HG03575 (cell line): Measurements from ENCODE around the gene SF3B4.

Experiments used
- ATAC-seq: cut with Tn5 transposase; IDR thresholded peaks from one replicate; pipeline ENCODE4 v1.9.1; 2021; ENCODE audit not compliant: unreplicated experiment, insufficient number of reproducible peaks, low FRiP score; ENCODE audit errors: extremely low read depth

Gene SF3B4

GRCh38 chr1:149936170-149936991 is 8.8 kb upstream of the SF3B4 start, which contains the start of gene MTMR11:
Gene MTMR11 (minus strand): TSS chr1:149936879. CDS start chr1:149936647, 232 bp downstream.
- no peak for ATAC-seq

GRCh38 chr1:149934356-149934755 is 6.8 kb upstream of the SF3B4 start:
- no peak for ATAC-seq

- no peak for ATAC-seq
Observed at GRCh38 chr1:149933208-149933607, 5.6 kb upstream of the SF3B4 start.

GRCh38 chr1:149932474-149932873 is 4.9 kb upstream of the SF3B4 start:
- ATAC-seq: no peak

- no peak for ATAC-seq
Observed at GRCh38 chr1:149931212-149931790, 3.7 kb upstream of the SF3B4 start.

- no peak for ATAC-seq
Observed at GRCh38 chr1:149929856-149930255, 2.3 kb upstream of the SF3B4 start.

GRCh38 chr1:149928401-149928724 is 760 bp upstream of the SF3B4 start:
- no peak for ATAC-seq

- ATAC-seq: no peak
Observed at GRCh38 chr1:149927056-149927562, 494 bp downstream of the SF3B4 start.

GRCh38 chr1:149926296-149926695 is 1.3 kb downstream of the SF3B4 start:
- ATAC-seq: no peak

GRCh38 chr1:149925751-149926150 is 1.9 kb downstream of the SF3B4 start:
- no peak for ATAC-seq

GRCh38 chr1:149925345-149925744 is 2.3 kb downstream of the SF3B4 start:
- ATAC-seq: no peak

- ATAC-seq: no peak
Observed at GRCh38 chr1:149923626-149924025, 4.0 kb downstream of the SF3B4 start.

GRCh38 chr1:149917571-149918144 is 9.9 kb downstream of the SF3B4 start, which contains the start of gene SV2A:
Gene SV2A (minus strand): TSS chr1:149917844. CDS start chr1:149913840, 4,004 bp downstream.
- no peak for ATAC-seq

GRCh38 chr1:149916898-149917252 is 10.7 kb downstream of the SF3B4 start:
- no peak for ATAC-seq

- no peak for ATAC-seq
Observed at GRCh38 chr1:149916193-149916897, 11.3 kb downstream of the SF3B4 start.

GRCh38 chr1:149915429-149916192 is 12.0 kb downstream of the SF3B4 start:
- ATAC-seq: no peak

GRCh38 chr1:149914545-149914944 is 13.1 kb downstream of the SF3B4 start:
- ATAC-seq: no peak

- no peak for ATAC-seq
Observed at GRCh38 chr1:149906570-149907075, 21.0 kb downstream of the SF3B4 start.
